Cerebellar nuclear complex (tissue), 1 donor: Measurements from ENCODE around the gene USO1.
"Not testable (repeated sequence)": the region's sequence is repeated elsewhere in the genome, so short reads cannot be mapped to it uniquely, and the experiment has no call there.

ENCODE experiments used
- DNase-seq, 2 experiments: peaks; one replicate each; lab custom pipeline; 2025; lab: John Stamatoyannopoulos, UW

The USO1 gene

DNA sequence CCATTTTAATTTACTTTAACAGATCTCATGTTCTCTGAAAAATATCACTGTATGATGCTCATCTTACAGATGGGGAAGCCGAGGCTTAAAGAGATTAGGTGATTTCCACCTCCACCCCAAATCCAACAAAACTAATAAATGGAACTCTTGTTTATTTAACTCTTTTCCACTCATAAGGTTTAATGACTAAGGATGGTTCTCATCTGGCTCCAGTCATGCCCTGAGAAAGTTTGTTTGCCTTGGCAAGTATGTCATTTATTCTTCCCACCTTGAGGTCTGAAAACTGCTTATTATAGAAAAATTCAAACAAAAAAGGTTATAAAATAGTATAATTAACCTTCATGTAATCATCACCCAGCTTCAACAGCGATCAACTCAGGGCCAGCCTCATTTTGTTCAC is 121.6 kb downstream of the USO1 start:
- no peak for DNase-seq

GRCh38 chr4:75848171-75848760 is 123.9 kb downstream of the USO1 start:
- not testable (repeated sequence) for DNase-seq

GRCh38 chr4:75848891-75849290 is 124.5 kb downstream of the USO1 start:
- no peak for DNase-seq

DNA sequence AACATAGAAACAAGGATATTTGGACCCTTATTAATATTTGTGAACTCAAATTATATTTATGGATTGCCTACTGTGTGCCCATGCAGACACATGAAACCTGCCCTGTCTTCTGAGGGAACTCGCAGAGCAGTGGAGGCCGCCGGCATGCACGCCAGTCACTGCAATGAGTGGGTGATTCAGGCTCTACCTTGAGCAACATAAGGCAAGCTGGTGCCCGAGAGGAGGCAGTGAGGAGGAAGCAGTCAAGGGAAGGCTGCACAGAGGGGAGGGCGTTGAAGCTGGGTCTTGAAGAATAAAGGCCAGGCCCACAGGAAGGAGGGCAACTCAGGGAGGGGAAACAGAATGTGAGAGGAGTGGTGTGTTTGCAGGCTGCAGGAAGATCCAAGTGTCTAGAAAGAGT is 125.1 kb downstream of the USO1 start:
- no peak for DNase-seq

DNA sequence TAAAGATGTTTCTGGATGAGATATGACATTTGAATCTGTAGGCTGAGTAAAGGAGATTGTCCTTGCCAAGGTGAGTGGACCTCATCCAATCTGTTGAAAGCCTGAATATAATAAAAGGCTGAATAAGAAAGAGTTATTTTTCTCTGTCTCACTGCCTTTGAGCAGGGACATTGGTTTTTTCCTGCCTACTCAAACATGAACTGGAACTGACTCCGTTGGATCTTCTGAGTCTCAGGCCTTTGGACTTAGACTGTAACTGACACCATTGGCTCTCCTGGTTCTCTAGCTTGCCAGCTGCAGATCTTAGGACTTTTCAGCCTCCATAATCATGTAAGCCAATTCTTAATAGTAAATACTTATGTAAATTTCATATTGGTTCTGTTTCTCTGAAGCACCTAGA is 134.3 kb downstream of the USO1 start:
- DNase-seq: no peak

DNA sequence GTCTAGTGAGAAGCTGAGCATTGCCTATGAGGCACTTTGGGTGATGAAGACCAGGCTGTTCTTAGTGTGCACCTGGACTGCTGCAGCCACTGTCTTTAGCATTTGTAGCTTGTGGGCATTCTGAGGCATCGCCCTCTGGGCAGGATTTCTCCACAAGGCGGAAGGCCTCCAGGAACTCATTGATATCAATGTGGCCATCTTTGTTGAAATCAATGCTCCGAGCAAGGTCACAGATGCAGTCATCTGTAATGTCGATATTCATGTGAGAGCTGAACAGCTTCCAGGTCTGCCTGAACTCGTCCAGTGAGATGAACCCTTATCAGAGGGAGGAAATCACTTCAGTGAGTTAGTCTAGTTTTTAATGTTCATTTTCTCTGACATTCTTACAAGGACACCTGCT is 136.2 kb downstream of the USO1 start:
- no peak for DNase-seq
